H1 (cell line): ENCODE results near the gene MAST2. TPM values are rescaled to one million over a fixed set of nuclear protein-coding genes. Genes with fewer than 3 reads are reported as not detected.

ENCODE experiments used
- CTCF ChIA-PET: fragments of 300-600 bp; sonication (Branson Sonifier 250); formaldehyde crosslinking; loops from one replicate; lab custom pipeline; 2021; ENCODE audit not compliant: partially characterized antibody; lab: Charles Lee
- POLR2A ChIA-PET: fragments of 300-600 bp; sonication (Branson Sonifier 250); formaldehyde crosslinking; loops from one replicate; lab custom pipeline; 2021; ENCODE audit warnings: inconsistent platforms; ENCODE audit not compliant: partially characterized antibody; lab: Charles Lee
- DNase-seq, 2 experiments: peaks; one replicate each; pipeline versions ENCODE4 v3.0.0 to v3.0.0-alpha.2; 2010 to 2022; ENCODE audit warnings: low spot score in 2 of 2, low read depth in 1 of 2, mixed read lengths in 1 of 2
- FAIRE-seq: peaks from 2 replicates; lab custom pipeline; 2011; peaks lifted over from hg19 to GRCh38; lab: Jason Lieb, UNC
- H2AFZ ChIP-seq: 2 replicates; pipeline ENCODE4 v1.8.1; 2012; ENCODE audit warnings: low read length, inconsistent platforms
- H2AK5ac ChIP-seq: 2 replicates; pipeline ENCODE4 v1.6.1; 2013; ENCODE audit warnings: low read depth, low read length
- H2BK120ac ChIP-seq: replicated peaks from 2 replicates; pipeline ENCODE3; 2013; ENCODE audit warnings: low read depth, low read length, inconsistent platforms
- H2BK12ac ChIP-seq: 2 replicates; pipeline ENCODE4 v1.6.1; 2013; ENCODE audit warnings: low read depth, low read length
- H2BK15ac ChIP-seq: 2 replicates; pipeline ENCODE4 v1.6.1; 2013; ENCODE audit warnings: low read length
- H2BK20ac ChIP-seq: 2 replicates; pipeline ENCODE4 v1.6.1; 2013; ENCODE audit warnings: low read length
- H2BK5ac ChIP-seq: 2 replicates; pipeline ENCODE4 v1.6.1; 2013; ENCODE audit warnings: low read depth, low read length
- H3K14ac ChIP-seq: 2 replicates; pipeline ENCODE4 v1.6.1; 2013; ENCODE audit warnings: inconsistent platforms; ENCODE audit not compliant: insufficient read length
- H3K18ac ChIP-seq: 2 replicates; pipeline ENCODE4 v1.6.1; 2013; ENCODE audit warnings: low read length; ENCODE audit errors: extremely low read depth
- H3K23ac ChIP-seq: 2 replicates; pipeline ENCODE4 v1.6.1; 2013; ENCODE audit warnings: inconsistent platforms; ENCODE audit not compliant: insufficient read length
- H3K23me2 ChIP-seq: 2 replicates; pipeline ENCODE4 v1.6.1; 2013; ENCODE audit warnings: low read depth, low read length
- H3K27ac ChIP-seq: 2 replicates; pipeline ENCODE4 v1.6.1; 2011; ENCODE audit warnings: low read depth, low read length, inconsistent platforms
- H3K27me3 ChIP-seq, 4 experiments: replicated peaks in 1 of 4; 1 replicate in 1 of 4; 2 replicates in 3 of 4; pipeline versions ENCODE4 v1.6.1 to v1.8.1; 2011 to 2013; ENCODE audit warnings: low read length in 3 of 4, mild to moderate bottlenecking in 3 of 4, inconsistent platforms in 2 of 4, mixed read lengths in 2 of 4, moderate library complexity in 1 of 4; ENCODE audit not compliant: control insufficient read depth in 3 of 4, insufficient read depth in 3 of 4; ENCODE audit errors: extremely low read depth in 1 of 4
- H3K36me3 ChIP-seq, 4 experiments: 2 replicates each; pipeline versions ENCODE4 v1.6.1 to v1.8.1; 2011 to 2013; ENCODE audit warnings: mild to moderate bottlenecking in 4 of 4, low read length in 3 of 4, moderate library complexity in 2 of 4, control low read depth in 1 of 4, inconsistent platforms in 1 of 4; ENCODE audit not compliant: insufficient read depth in 4 of 4, control insufficient read depth in 2 of 4
- H3K4ac ChIP-seq: replicated peaks from 2 replicates; pipeline ENCODE3; 2013; ENCODE audit warnings: low read length, low read depth, mixed read lengths, inconsistent platforms; ENCODE audit not compliant: insufficient read length
- H3K4me1 ChIP-seq, 4 experiments: replicated peaks in 1 of 4; 1 replicate in 1 of 4; 2 replicates in 3 of 4; pipeline versions ENCODE4 v1.6.1 to v1.8.1; 2011 to 2013; ENCODE audit warnings: low read length in 3 of 4, inconsistent platforms in 2 of 4, mixed read lengths in 1 of 4; ENCODE audit not compliant: insufficient read depth in 4 of 4, control insufficient read depth in 3 of 4
- H3K4me2 ChIP-seq, 2 experiments: 2 replicates each; pipeline versions ENCODE4 v1.6.1 to v1.8.1; 2011 to 2013; ENCODE audit warnings: low read depth in 2 of 2, low read length in 2 of 2, control low read depth in 1 of 2, inconsistent platforms in 1 of 2, mild to moderate bottlenecking in 1 of 2; ENCODE audit not compliant: insufficient read depth in 1 of 2
- H3K4me3 ChIP-seq, 4 experiments: fragments of 200-600, 300-600 bp in 1 of 4; sonication (generic), shearing (Covaris generic), sonication (Bioruptor Twin) in 1 of 4; 2 replicates each; pipeline versions ENCODE4 v1.5.1 to v1.8.1; 2011 to 2016; ENCODE audit warnings: low read length in 4 of 4, low read depth in 3 of 4, control low read depth in 2 of 4, inconsistent platforms in 2 of 4, mild to moderate bottlenecking in 2 of 4, mixed read lengths in 1 of 4, moderate library complexity in 1 of 4; ENCODE audit not compliant: insufficient read depth in 2 of 4; ENCODE audit errors: extremely low read depth in 1 of 4
- H3K56ac ChIP-seq: replicated peaks from 2 replicates; pipeline ENCODE3; 2013; ENCODE audit warnings: low read depth, mild to moderate bottlenecking, mixed read lengths, low read length, inconsistent platforms; ENCODE audit not compliant: insufficient read length
- H3K79me1 ChIP-seq: 2 replicates; pipeline ENCODE4 v1.6.1; 2013; ENCODE audit warnings: low read depth, low read length, control low read depth
- H3K79me2 ChIP-seq, 2 experiments: 2 replicates each; pipeline versions ENCODE4 v1.6.1 to v1.8.1; 2012 to 2013; ENCODE audit warnings: low read length in 2 of 2, mild to moderate bottlenecking in 2 of 2, inconsistent platforms in 1 of 2; ENCODE audit not compliant: insufficient read depth in 2 of 2, control insufficient read depth in 1 of 2
- H3K9ac ChIP-seq, 4 experiments: replicated peaks in 1 of 4; 1 replicate in 1 of 4; 2 replicates in 3 of 4; pipeline versions ENCODE4 v1.6.1 to v1.8.1; 2011 to 2013; ENCODE audit warnings: low read depth in 3 of 4, low read length in 3 of 4, control low read depth in 2 of 4, mild to moderate bottlenecking in 2 of 4, moderate library complexity in 2 of 4, inconsistent platforms in 1 of 4; ENCODE audit errors: extremely low read depth in 1 of 4
- H3K9me3 ChIP-seq, 2 experiments: 2 replicates each; pipeline versions ENCODE4 v1.6.1 to v1.8.1; 2012 to 2013; ENCODE audit warnings: mild to moderate bottlenecking in 2 of 2, moderate library complexity in 2 of 2, control low read depth in 1 of 2, inconsistent platforms in 1 of 2, low read depth in 1 of 2, low read length in 1 of 2, mixed read lengths in 1 of 2; ENCODE audit not compliant: insufficient read depth in 2 of 2
- H4K20me1 ChIP-seq, 2 experiments: replicated peaks in 1 of 2; 2 replicates each; pipeline versions ENCODE3 to v1.8.1; 2011 to 2013; ENCODE audit warnings: inconsistent platforms in 2 of 2, low read length in 2 of 2, mild to moderate bottlenecking in 1 of 2; ENCODE audit not compliant: insufficient read depth in 2 of 2, control insufficient read depth in 1 of 2
- H4K5ac ChIP-seq: 2 replicates; pipeline ENCODE4 v1.6.1; 2013; ENCODE audit warnings: low read length, low read depth, mixed read lengths, inconsistent platforms; ENCODE audit not compliant: insufficient read length
- H4K8ac ChIP-seq: 2 replicates; pipeline ENCODE4 v1.8.0; 2013; ENCODE audit warnings: mild to moderate bottlenecking, moderate library complexity, low read length, inconsistent platforms; ENCODE audit not compliant: insufficient read depth; ENCODE audit errors: extremely low read depth
- H4K91ac ChIP-seq: replicated peaks from 2 replicates; pipeline ENCODE3; 2013; ENCODE audit warnings: low read length, mixed read lengths, inconsistent platforms; ENCODE audit not compliant: insufficient read length
- CEBPB ChIP-seq: IDR thresholded peaks from 2 replicates; pipeline ENCODE4 v1.6.1; 2012; ENCODE audit warnings: low read depth, low read length
- E2F6 ChIP-seq: IDR thresholded peaks from 2 replicates; pipeline ENCODE4 v1.6.1; 2012; ENCODE audit warnings: inconsistent platforms
- HDAC2 ChIP-seq, 2 experiments: fragments of 300-600 bp in 1 of 2; sonication (generic) in 1 of 2; IDR thresholded peaks; 2 replicates each; pipeline ENCODE4 v1.6.1; 2011 to 2012; ENCODE audit warnings: low read depth in 2 of 2, low read length in 2 of 2, mild to moderate bottlenecking in 2 of 2, moderate library complexity in 2 of 2, borderline replicate concordance in 1 of 2, inconsistent platforms in 1 of 2
- RBBP5 ChIP-seq: IDR thresholded peaks from 2 replicates; pipeline ENCODE4 v1.7.1; 2012; ENCODE audit warnings: low read depth, mild to moderate bottlenecking, inconsistent platforms, low read length, moderate library complexity, borderline replicate concordance
- WGBS, 2 experiments: shearing (Covaris generic) in 1 of 2; methylation state at CpG; one replicate each; pipeline versions ENCODE4 v1.1.6 to v1.1.7; 2013 to 2015; ENCODE audit warnings: low lambda C conversion rate in 2 of 2, mixed read lengths in 2 of 2, inconsistent platforms in 1 of 2, low coverage in 1 of 2, missing lambda C conversion rate in 1 of 2; ENCODE audit not compliant: insufficient replicate concordance in 2 of 2, insufficient coverage in 1 of 2, insufficient read length in 1 of 2; ENCODE audit errors: extremely low coverage in 1 of 2, missing lambda C conversion rate in 1 of 2; 5-methylcytosine and 5-hydroxymethylcytosine counted together
- polyA plus RNA-seq, 7 experiments: library from polyadenylated mRNA; depleted of rRNA in 3 of 7; stranded (reverse) in 5 of 7; unstranded in 2 of 7; fragments of >200 nt in 5 of 7; fragments of 200-250 nt in 2 of 7; gene quantifications; 1 replicate in 5 of 7; 2 replicates in 1 of 7; 4 replicates in 1 of 7; pipeline versions ENCODE4 v1.2.1 to v1.2.3, GENCODE V29; 2011 to 2013; ENCODE audit warnings: missing spikeins in 2 of 7, mixed read lengths in 2 of 7
- total RNA-seq: library from RNA; stranded (reverse); fragmentation: NEBNext Ultra II Directional; extraction: Animal tissue kit (Norgen Biotek cat#: 25700); gene quantifications from 2 replicates; pipeline ENCODE4 v1.2.1, GENCODE V29; 2021

Gene MAST2
- total and polyA plus RNA-seq, 2 of the 8 experiments (the other 6 are each of a cell fraction or from before 2014, with no cell fraction given) = 20.5 to 35.4 TPM

DNA sequence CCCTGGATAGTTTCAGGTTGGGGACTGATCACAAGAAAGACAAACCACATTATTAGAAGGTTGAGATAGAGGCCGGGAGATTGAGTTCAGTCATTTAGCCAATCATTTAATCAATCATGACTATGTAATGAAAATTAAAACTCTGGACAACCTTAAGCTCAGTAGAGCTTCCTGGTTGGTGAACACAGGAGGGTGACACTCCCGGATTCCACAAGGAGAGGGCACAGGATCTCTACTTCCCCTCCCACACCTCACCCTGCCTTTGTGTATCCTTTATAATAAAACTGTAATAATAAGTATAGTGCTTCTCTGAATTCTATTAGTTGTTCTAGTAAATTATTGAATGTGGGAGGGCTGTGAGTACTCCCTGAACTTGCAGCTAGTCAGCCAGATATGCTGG, 178.9 kb downstream of the MAST2 start:
- H2BK12ac ChIP-seq = no peak overlapping the region
- no peaks in the 10 kb centered on the region for H3K23me2 ChIP-seq
- no peaks in the 10 kb centered on the region for H3K4me1 ChIP-seq
- no peak overlapping the region for H3K4ac ChIP-seq
- no peaks in the 10 kb centered on the region for H3K36me3 ChIP-seq
- POLR2A ChIA-PET = no interaction called here
- H2AFZ ChIP-seq = no peak overlapping the region
- H3K4me3 ChIP-seq = no peak overlapping the region
- H2BK120ac ChIP-seq = no peak overlapping the region
- H4K8ac ChIP-seq = no peak overlapping the region
- H4K20me1 ChIP-seq = no peaks in the 10 kb centered on the region
- no peak for DNase-seq
- no peak overlapping the region for H3K27ac ChIP-seq
- no peaks in the 10 kb centered on the region for H3K79me2 ChIP-seq
- no peak overlapping the region for H3K23ac ChIP-seq
- CTCF ChIA-PET = interaction anchor here (0.6 to 1.7 kb wide), 2 partner anchors 8 to 195 kb away, joined by 4 to 5 read pairs; no protein-coding TSS in a partner anchor
- H4K91ac ChIP-seq = no peak overlapping the region
- H3K9ac ChIP-seq = no peak overlapping the region
- no peak overlapping the region for H4K5ac ChIP-seq
- WGBS, 2 experiments = 85% methylated on average over 2 of the region's 2 CpGs; no CpG with 5 or more reads in 1 of the 2 experiments
- no peak overlapping the region for H2BK5ac ChIP-seq
- no peak for FAIRE-seq
- no peak overlapping the region for H3K4me2 ChIP-seq
- no peaks in the 10 kb centered on the region for H3K27me3 ChIP-seq
- H3K79me1 ChIP-seq = no peaks in the 10 kb centered on the region
- H2BK15ac ChIP-seq = no peak overlapping the region
- no peak for TF ChIP-seq E2F6
- no peak for TF ChIP-seq CEBPB
- TF ChIP-seq HDAC2 (IDR thresholded peaks at IDR 0.05; ENCODE audit: borderline replicate concordance in 1 of 2, low read depth in 2 of 2, low read length in 2 of 2) = no peak
- no peak for TF ChIP-seq RBBP5
- no peak overlapping the region for H2BK20ac ChIP-seq
- no peak overlapping the region for H3K18ac ChIP-seq
- no peak overlapping the region for H2AK5ac ChIP-seq
- no peak overlapping the region for H3K56ac ChIP-seq
- no peaks in the 10 kb centered on the region for H3K9me3 ChIP-seq
- H3K14ac ChIP-seq = no peak overlapping the region
